Keratinocyte (primary cell): ENCODE data around the gene TPPP2. TPM values are rescaled to one million over a fixed set of nuclear protein-coding genes. Genes with fewer than 3 reads are reported as not detected.

Experiments used
- DNase-seq: peaks from one replicate; pipeline ENCODE4 v3.0.0-alpha.2; 2011; ENCODE audit warnings: low read depth, missing footprints, low spot score
- FAIRE-seq: peaks from 2 replicates; lab custom pipeline; 2011; peaks lifted over from hg19 to GRCh38; lab: Jason Lieb, UNC
- H2AFZ ChIP-seq: 2 replicates; pipeline ENCODE4 v1.6.0; 2012; ENCODE audit warnings: low read length, control low read depth, inconsistent platforms; ENCODE audit not compliant: control insufficient read depth
- H3K27ac ChIP-seq: 2 replicates; pipeline ENCODE4 v1.5.1; 2011; ENCODE audit warnings: low read length; ENCODE audit not compliant: control insufficient read depth, insufficient read depth
- H3K27me3 ChIP-seq: 3 replicates; pipeline ENCODE4 v1.6.0; 2011; ENCODE audit warnings: low read length; ENCODE audit not compliant: control insufficient read depth, insufficient read depth; ENCODE audit errors: extremely low read depth
- H3K36me3 ChIP-seq, 2 experiments: 2 replicates in 1 of 2; 3 replicates in 1 of 2; pipeline ENCODE4 v1.5.1; 2011; ENCODE audit warnings: low read length in 2 of 2, mild to moderate bottlenecking in 1 of 2; ENCODE audit not compliant: control insufficient read depth in 2 of 2, insufficient read depth in 2 of 2; ENCODE audit errors: extremely low read depth in 1 of 2
- H3K4me1 ChIP-seq: 3 replicates; pipeline ENCODE4 v1.5.1; 2011; ENCODE audit warnings: low read length; ENCODE audit not compliant: control insufficient read depth, insufficient read depth; ENCODE audit errors: extremely low read depth
- H3K4me2 ChIP-seq: 3 replicates; pipeline ENCODE4 v1.6.0; 2011; ENCODE audit warnings: low read depth, low read length; ENCODE audit not compliant: control insufficient read depth, insufficient read depth; ENCODE audit errors: extremely low read depth
- H3K4me3 ChIP-seq, 3 experiments: fragments of 200-600 bp in 1 of 3; sonication (generic) in 1 of 3; 2 replicates in 2 of 3; 3 replicates in 1 of 3; pipeline ENCODE4 v1.5.1; 2011 to 2016; ENCODE audit warnings: low read length in 3 of 3, mild to moderate bottlenecking in 3 of 3, control low read depth in 2 of 3, inconsistent platforms in 1 of 3, low read depth in 1 of 3, mixed read lengths in 1 of 3, mixed run types in 1 of 3, moderate library complexity in 1 of 3; ENCODE audit not compliant: control insufficient read depth in 2 of 3, insufficient read depth in 2 of 3; ENCODE audit errors: extremely low read depth in 1 of 3
- H3K79me2 ChIP-seq: 2 replicates; pipeline ENCODE4 v1.6.0; 2012; ENCODE audit warnings: low read length; ENCODE audit not compliant: control insufficient read depth, insufficient read depth
- H3K9ac ChIP-seq: 3 replicates; pipeline ENCODE4 v1.6.0; 2011; ENCODE audit warnings: low read length; ENCODE audit not compliant: control insufficient read depth, insufficient read depth; ENCODE audit errors: extremely low read depth
- H3K9me1 ChIP-seq: 3 replicates; pipeline ENCODE4 v1.6.0; 2011; ENCODE audit warnings: low read length; ENCODE audit not compliant: control insufficient read depth, insufficient read depth; ENCODE audit errors: extremely low read depth
- H3K9me3 ChIP-seq: 2 replicates; pipeline ENCODE4 v1.5.1; 2012; ENCODE audit warnings: low read depth, low read length; ENCODE audit not compliant: control insufficient read depth
- H4K20me1 ChIP-seq: 3 replicates; pipeline ENCODE4 v1.6.0; 2011; ENCODE audit warnings: low read length; ENCODE audit not compliant: control insufficient read depth, insufficient read depth; ENCODE audit errors: extremely low read depth
- EZH2 ChIP-seq: IDR thresholded peaks from one replicate; pipeline ENCODE4 v1.6.1; 2012; ENCODE audit warnings: inconsistent platforms, mild to moderate bottlenecking, low read length, moderate library complexity
- dilution Hi-C: fragments of 300-500 bp; cut with MboI; formaldehyde crosslinking; loops from one replicate; pipeline ENCODE4 v1.7.0; 2020; ENCODE audit warnings: low sequenced_read_pairs; ENCODE audit not compliant: extremely low pct_ligation_motif_present
- polyA plus RNA-seq, 5 experiments: library from polyadenylated mRNA; depleted of rRNA in 3 of 5; stranded (reverse) in 3 of 5; stranded (forward) in 1 of 5; unstranded in 1 of 5; fragments of >200 nt; gene quantifications; 1 replicate in 1 of 5; 2 replicates in 3 of 5; 3 replicates in 1 of 5; pipeline versions ENCODE4 v1.2.1 to v1.2.3, GENCODE V29; 2011 to 2012; ENCODE audit warnings: missing spikeins in 2 of 5, low read depth in 1 of 5, low replicate concordance in 1 of 5
- TF ChIP-seq, protein P1 (sequence below), 3 experiments: IDR thresholded peaks in 1 of 3; conservative IDR thresholded peaks in 1 of 3; optimal IDR thresholded peaks in 1 of 3; 2 replicates in 2 of 3; 3 replicates in 1 of 3; pipeline versions ENCODE3 to v1.5.1; 2011; ENCODE audit warnings: low read length in 3 of 3, mild to moderate bottlenecking in 3 of 3, moderate library complexity in 2 of 3, control low read depth in 1 of 3, inconsistent platforms in 1 of 3; ENCODE audit not compliant: insufficient read depth in 2 of 3; ENCODE audit errors: extremely low read depth in 1 of 3

Gene TPPP2
- polyA plus RNA-seq, 1 donor (not counting 4 experiments of a cell fraction or from before 2014, with no cell fraction given), result not detected

DNA sequence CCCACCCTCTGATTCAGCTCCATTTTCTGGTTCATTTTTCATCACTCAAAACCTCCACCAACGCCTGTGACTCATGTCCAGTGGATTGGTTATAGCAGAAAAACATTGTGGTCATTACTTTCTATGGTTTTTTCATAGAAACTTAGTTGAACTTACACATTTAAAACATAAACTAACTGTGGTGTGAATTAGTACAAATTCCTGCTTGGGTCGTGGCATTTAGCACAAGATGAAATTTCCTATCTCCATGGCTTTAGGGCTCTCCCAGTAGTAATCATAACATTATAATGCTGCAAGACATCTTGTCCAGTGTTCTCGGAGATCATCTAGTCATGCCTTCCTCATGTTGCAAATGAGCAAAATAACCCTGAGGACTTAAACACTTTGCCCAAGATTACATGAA lies 19.3 kb downstream of the TPPP2 start:
- Histone ChIP-seq H3K9me3 (no peaks in the 10 kb centered on the region), H3K4me1 (peaks cover under 1% of the 10 kb centered on the region), H2AFZ (no peak overlapping the region), H3K36me3 (no peaks in the 10 kb centered on the region), H3K27me3 (no peaks in the 10 kb centered on the region), H3K9ac (no peak overlapping the region), H3K9me1 (no peaks in the 10 kb centered on the region), H3K27ac (no peak overlapping the region), H3K4me2 (no peak overlapping the region), H3K4me3 (no peak overlapping the region), H4K20me1 (no peaks in the 10 kb centered on the region), H3K79me2 (no peaks in the 10 kb centered on the region)
- TF ChIP-seq, protein P1, sequence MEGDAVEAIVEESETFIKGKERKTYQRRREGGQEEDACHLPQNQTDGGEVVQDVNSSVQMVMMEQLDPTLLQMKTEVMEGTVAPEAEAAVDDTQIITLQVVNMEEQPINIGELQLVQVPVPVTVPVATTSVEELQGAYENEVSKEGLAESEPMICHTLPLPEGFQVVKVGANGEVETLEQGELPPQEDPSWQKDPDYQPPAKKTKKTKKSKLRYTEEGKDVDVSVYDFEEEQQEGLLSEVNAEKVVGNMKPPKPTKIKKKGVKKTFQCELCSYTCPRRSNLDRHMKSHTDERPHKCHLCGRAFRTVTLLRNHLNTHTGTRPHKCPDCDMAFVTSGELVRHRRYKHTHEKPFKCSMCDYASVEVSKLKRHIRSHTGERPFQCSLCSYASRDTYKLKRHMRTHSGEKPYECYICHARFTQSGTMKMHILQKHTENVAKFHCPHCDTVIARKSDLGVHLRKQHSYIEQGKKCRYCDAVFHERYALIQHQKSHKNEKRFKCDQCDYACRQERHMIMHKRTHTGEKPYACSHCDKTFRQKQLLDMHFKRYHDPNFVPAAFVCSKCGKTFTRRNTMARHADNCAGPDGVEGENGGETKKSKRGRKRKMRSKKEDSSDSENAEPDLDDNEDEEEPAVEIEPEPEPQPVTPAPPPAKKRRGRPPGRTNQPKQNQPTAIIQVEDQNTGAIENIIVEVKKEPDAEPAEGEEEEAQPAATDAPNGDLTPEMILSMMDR (optimal IDR thresholded peaks at IDR 0.05 in 1 of 3, IDR thresholded peaks at IDR 0.05 in 1 of 3, conservative IDR thresholded peaks at IDR 0.05 in 1 of 3; ENCODE audit: extremely low read depth in 1 of 3, insufficient read depth in 2 of 3, low read length in 3 of 3), result no peak
- TF ChIP-seq EZH2, result no peak
- DNase-seq (no peak), FAIRE-seq (no peak)
- dilution Hi-C loops, result no loop called here

DNA sequence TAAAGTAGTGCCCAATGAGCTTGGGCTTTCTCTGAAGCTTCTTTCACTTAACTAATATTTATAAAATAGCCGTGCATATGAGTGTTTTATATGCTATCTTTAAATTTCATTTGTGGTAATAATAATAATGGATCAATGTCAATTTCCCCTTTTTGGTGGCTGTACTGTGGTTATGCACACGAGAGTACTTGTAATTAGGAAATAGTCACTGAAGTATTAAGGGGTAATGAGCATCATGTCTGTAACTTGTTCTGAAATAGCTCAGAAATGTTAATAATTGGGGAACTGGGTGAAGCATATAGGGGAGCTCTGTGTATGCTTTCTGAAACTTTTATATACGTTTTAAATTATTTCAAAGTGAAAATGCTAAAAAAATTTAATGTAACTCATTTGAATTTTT lies 20.6 kb downstream of the TPPP2 start:
- FAIRE-seq, result no peak
- no peaks in the 10 kb centered on the region for H3K27me3 ChIP-seq
- dilution Hi-C loops, result no loop called here

More for the DNA sequence above, 20.6 kb downstream of the TPPP2 start:
- Histone ChIP-seq H3K36me3 (no peaks in the 10 kb centered on the region), H3K9ac (no peak overlapping the region), H3K4me2 (no peak overlapping the region), H2AFZ (no peak overlapping the region), H3K4me3 (no peak overlapping the region), H4K20me1 (no peaks in the 10 kb centered on the region), H3K9me1 (no peaks in the 10 kb centered on the region), H3K27ac (no peak overlapping the region), H3K79me2 (no peaks in the 10 kb centered on the region), H3K4me1 (no peaks in the 10 kb centered on the region), H3K9me3 (no peaks in the 10 kb centered on the region)
- no peak for DNase-seq
- TF ChIP-seq, protein P1 (optimal IDR thresholded peaks at IDR 0.05 in 1 of 3, IDR thresholded peaks at IDR 0.05 in 1 of 3, conservative IDR thresholded peaks at IDR 0.05 in 1 of 3; ENCODE audit: extremely low read depth in 1 of 3, insufficient read depth in 2 of 3, low read length in 3 of 3), result no peak
- no peak for TF ChIP-seq EZH2
